MM.1S (cell line): ENCODE data around the gene RDH5.

Source experiments
- DNase-seq: peaks from one replicate; pipeline ENCODE4 v3.0.0-alpha.2; 2015
- H2AFZ ChIP-seq: fragments of 300-600 bp; sonication (generic); 2 replicates; pipeline ENCODE4 v1.6.0; 2016; ENCODE audit warnings: antibody characterized with exemption, low read length
- H3F3A ChIP-seq: fragments of 300-600 bp; sonication (generic); 2 replicates; pipeline ENCODE4 v1.6.1; 2016; ENCODE audit warnings: mild to moderate bottlenecking, antibody characterized with exemption, low read length, moderate library complexity, mixed read lengths; ENCODE audit not compliant: insufficient read depth
- H3K27ac ChIP-seq: fragments of 300-600 bp; sonication (generic); 2 replicates; pipeline ENCODE4 v1.5.1; 2016; ENCODE audit warnings: mild to moderate bottlenecking, low read length
- H3K27me3 ChIP-seq: fragments of 300-600 bp; sonication (generic); replicated peaks from 2 replicates; pipeline ENCODE4 v1.6.0; 2016; ENCODE audit warnings: low read length; ENCODE audit not compliant: insufficient read depth
- H3K36me3 ChIP-seq: fragments of 300-600 bp; sonication (generic); replicated peaks from 2 replicates; pipeline ENCODE4 v1.6.1; 2016; ENCODE audit warnings: mild to moderate bottlenecking, low read length, mixed read lengths; ENCODE audit not compliant: insufficient read depth
- H3K4me1 ChIP-seq: fragments of 300-600 bp; sonication (generic); 2 replicates; pipeline ENCODE4 v1.6.1; 2016; ENCODE audit warnings: low read length, mixed read lengths
- H3K4me2 ChIP-seq: fragments of 300-600 bp; sonication (generic); 2 replicates; pipeline ENCODE4 v1.6.0; 2016; ENCODE audit warnings: low read depth, low read length
- H3K4me3 ChIP-seq: fragments of 300-600 bp; sonication (generic); 2 replicates; pipeline ENCODE4 v1.5.1; 2016; ENCODE audit warnings: low read length, mixed read lengths
- H3K79me2 ChIP-seq: fragments of 300-600 bp; sonication (generic); 2 replicates; pipeline ENCODE4 v1.6.1; 2016; ENCODE audit warnings: mixed run types, low read length, mixed read lengths
- H3K9ac ChIP-seq: fragments of 300-600 bp; sonication (generic); 2 replicates; pipeline ENCODE4 v1.6.1; 2016; ENCODE audit warnings: low read length, mixed read lengths
- H3K9me2 ChIP-seq: fragments of 300-600 bp; sonication (generic); replicated peaks from 2 replicates; pipeline ENCODE4 v1.6.1; 2016; ENCODE audit warnings: mild to moderate bottlenecking, low read length, mixed read lengths; ENCODE audit not compliant: insufficient read depth
- H3K9me3 ChIP-seq: fragments of 300-600 bp; sonication (generic); replicated peaks from 2 replicates; pipeline ENCODE4 v1.6.1; 2016; ENCODE audit warnings: mild to moderate bottlenecking, low read length, mixed read lengths; ENCODE audit not compliant: insufficient read depth
- H4K20me1 ChIP-seq: fragments of 300-600 bp; sonication (generic); 2 replicates; pipeline ENCODE4 v1.6.1; 2016; ENCODE audit warnings: mild to moderate bottlenecking, low read length, moderate library complexity, mixed read lengths; ENCODE audit not compliant: insufficient read depth
- EZH2 ChIP-seq: fragments of 300-600 bp; sonication (generic); optimal IDR thresholded peaks from 2 replicates; pipeline ENCODE3; 2017; ENCODE audit warnings: low read depth, mild to moderate bottlenecking, antibody characterized with exemption, low read length, mixed read lengths
- EZH2phosphoT487 ChIP-seq: fragments of 300-600 bp; sonication (generic); IDR thresholded peaks from 2 replicates; pipeline ENCODE4 v1.6.1; 2018; ENCODE audit warnings: antibody characterized with exemption, low read length
- TF ChIP-seq, protein P1 (sequence below): fragments of 300-600 bp; sonication (generic); IDR thresholded peaks from 2 replicates; pipeline ENCODE4 v1.5.1; 2016; ENCODE audit warnings: antibody characterized with exemption, low read length, mixed read lengths

The RDH5 gene

DNA sequence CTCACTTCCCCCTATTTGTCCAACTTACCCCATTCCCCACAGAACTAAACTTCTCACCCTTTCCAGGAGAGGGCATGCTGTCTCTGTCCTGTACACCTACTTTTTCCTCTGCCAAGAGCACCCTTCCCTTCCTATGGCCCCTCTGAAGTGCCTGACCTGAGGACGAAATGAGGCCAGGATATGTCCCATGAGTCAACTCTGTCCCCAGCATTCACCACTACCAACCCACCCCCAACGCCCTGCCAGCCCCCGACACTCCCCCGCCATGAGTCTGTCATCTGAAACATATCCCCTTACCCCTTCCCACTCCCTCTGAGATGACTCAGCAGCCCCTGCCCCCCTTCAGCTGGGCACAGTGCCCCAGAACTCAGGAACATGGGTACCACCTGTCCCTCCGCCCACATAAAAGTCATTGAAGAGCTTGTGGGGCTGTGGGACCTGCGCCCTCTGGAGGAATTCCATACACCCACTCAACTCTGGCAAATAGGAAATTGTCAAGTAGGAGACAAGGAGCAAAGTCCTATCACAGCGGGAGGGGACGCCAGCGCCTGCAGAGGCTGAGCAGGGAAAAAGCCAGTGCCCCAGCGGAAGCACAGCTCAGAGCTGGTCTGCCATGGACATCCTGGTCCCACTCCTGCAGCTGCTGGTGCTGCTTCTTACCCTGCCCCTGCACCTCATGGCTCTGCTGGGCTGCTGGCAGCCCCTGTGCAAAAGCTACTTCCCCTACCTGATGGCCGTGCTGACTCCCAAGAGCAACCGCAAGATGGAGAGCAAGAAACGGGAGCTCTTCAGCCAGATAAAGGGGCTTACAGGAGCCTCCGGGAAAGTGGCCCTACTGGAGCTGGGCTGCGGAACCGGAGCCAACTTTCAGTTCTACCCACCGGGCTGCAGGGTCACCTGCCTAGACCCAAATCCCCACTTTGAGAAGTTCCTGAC, 38.8 kb upstream of the RDH5 start:
- no peaks in the 10 kb centered on the region for H3K4me1 ChIP-seq
- H3F3A ChIP-seq, result no peaks in the 10 kb centered on the region
- no peak overlapping the region for H3K4me3 ChIP-seq
- no peak overlapping the region for H3K4me2 ChIP-seq
- H3K27ac ChIP-seq, result no peak overlapping the region
- no peaks in the 10 kb centered on the region for H3K36me3 ChIP-seq
- no peak overlapping the region for H3K9ac ChIP-seq
- H4K20me1 ChIP-seq, result no peaks in the 10 kb centered on the region
- no peak overlapping the region for H2AFZ ChIP-seq
- no peaks in the 10 kb centered on the region for H3K9me3 ChIP-seq
- peaks cover 5% of the 10 kb centered on the region; the same call in 1 of the 2 replicates for H3K27me3 ChIP-seq
- H3K9me2 ChIP-seq, result no peaks in the 10 kb centered on the region
- H3K79me2 ChIP-seq, result no peaks in the 10 kb centered on the region
- TF ChIP-seq EZH2phosphoT487 (no peak), EZH2 (no peak)
- TF ChIP-seq, protein P1, sequence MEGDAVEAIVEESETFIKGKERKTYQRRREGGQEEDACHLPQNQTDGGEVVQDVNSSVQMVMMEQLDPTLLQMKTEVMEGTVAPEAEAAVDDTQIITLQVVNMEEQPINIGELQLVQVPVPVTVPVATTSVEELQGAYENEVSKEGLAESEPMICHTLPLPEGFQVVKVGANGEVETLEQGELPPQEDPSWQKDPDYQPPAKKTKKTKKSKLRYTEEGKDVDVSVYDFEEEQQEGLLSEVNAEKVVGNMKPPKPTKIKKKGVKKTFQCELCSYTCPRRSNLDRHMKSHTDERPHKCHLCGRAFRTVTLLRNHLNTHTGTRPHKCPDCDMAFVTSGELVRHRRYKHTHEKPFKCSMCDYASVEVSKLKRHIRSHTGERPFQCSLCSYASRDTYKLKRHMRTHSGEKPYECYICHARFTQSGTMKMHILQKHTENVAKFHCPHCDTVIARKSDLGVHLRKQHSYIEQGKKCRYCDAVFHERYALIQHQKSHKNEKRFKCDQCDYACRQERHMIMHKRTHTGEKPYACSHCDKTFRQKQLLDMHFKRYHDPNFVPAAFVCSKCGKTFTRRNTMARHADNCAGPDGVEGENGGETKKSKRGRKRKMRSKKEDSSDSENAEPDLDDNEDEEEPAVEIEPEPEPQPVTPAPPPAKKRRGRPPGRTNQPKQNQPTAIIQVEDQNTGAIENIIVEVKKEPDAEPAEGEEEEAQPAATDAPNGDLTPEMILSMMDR, result no peak
- DNase-seq, result no peak

DNA sequence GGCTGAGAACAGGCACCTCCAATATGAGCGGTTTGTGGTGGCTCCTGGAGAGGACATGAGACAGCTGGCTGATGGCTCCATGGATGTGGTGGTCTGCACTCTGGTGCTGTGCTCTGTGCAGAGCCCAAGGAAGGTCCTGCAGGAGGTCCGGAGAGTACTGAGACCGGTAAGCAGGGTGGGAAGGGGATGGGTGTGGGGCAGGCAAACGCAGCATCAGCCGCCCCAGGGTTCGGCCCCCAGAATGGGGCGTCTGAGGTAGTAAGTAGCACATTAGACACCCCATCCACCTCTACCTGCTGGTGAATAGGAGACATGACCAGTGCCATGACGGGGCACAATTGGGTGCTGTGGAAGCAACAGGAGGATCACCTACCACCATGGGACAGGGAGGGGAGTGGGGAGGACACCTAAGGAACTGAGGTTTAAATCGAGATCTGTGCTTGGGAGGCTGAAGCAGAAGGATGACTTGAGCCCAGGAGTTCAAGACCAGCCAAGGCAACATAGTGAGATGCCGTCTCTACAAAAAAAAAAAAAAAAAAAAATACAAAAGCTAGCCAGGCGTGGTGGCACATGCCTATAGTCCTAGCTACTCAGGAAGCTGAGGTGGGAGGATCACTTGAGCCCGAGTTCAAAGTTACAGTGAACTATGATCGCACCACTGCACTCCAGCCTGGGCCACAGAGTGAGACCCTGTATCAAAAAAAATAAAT, 38.0 kb upstream of the RDH5 start:
- no peak overlapping the region for H3K9ac ChIP-seq
- H3K9me2 ChIP-seq, result no peaks in the 10 kb centered on the region
- H3K27me3 ChIP-seq, result peaks cover 5% of the 10 kb centered on the region; the same call in 1 of the 2 replicates
- no peak overlapping the region for H2AFZ ChIP-seq
- no peak overlapping the region for H3K27ac ChIP-seq
- no peaks in the 10 kb centered on the region for H4K20me1 ChIP-seq
- H3F3A ChIP-seq, result no peaks in the 10 kb centered on the region
- DNase-seq, result no peak
- H3K79me2 ChIP-seq, result no peaks in the 10 kb centered on the region
- H3K9me3 ChIP-seq, result no peaks in the 10 kb centered on the region
- TF ChIP-seq EZH2phosphoT487 (no peak), EZH2 (no peak)
- TF ChIP-seq, protein P1, result no peak
- H3K4me3 ChIP-seq, result no peak overlapping the region
- no peaks in the 10 kb centered on the region for H3K36me3 ChIP-seq
- H3K4me1 ChIP-seq, result no peaks in the 10 kb centered on the region
- H3K4me2 ChIP-seq, result no peak overlapping the region

DNA sequence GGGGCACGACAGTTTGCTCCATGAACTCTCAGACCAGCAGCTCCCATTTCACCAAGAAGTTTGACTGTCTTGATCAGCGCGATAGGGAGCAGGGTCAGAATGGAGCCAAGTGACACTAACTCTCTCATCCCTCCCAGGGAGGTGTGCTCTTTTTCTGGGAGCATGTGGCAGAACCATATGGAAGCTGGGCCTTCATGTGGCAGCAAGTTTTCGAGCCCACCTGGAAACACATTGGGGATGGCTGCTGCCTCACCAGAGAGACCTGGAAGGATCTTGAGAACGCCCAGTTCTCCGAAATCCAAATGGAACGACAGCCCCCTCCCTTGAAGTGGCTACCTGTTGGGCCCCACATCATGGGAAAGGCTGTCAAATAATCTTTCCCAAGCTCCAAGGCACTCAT, 36.5 kb upstream of the RDH5 start:
- no peak overlapping the region for H2AFZ ChIP-seq
- no peaks in the 10 kb centered on the region for H3K9me2 ChIP-seq
- no peaks in the 10 kb centered on the region for H3F3A ChIP-seq
- H3K36me3 ChIP-seq, result no peaks in the 10 kb centered on the region
- H3K4me1 ChIP-seq, result no peaks in the 10 kb centered on the region
- no peak for TF ChIP-seq EZH2
- TF ChIP-seq EZH2phosphoT487, result no peak
- TF ChIP-seq, protein P1, result no peak
- H3K27me3 ChIP-seq, result peaks cover 5% of the 10 kb centered on the region; the same call in 1 of the 2 replicates
- no peak overlapping the region for H3K4me2 ChIP-seq
- no peaks in the 10 kb centered on the region for H4K20me1 ChIP-seq
- H3K9me3 ChIP-seq, result no peaks in the 10 kb centered on the region
- no peak overlapping the region for H3K9ac ChIP-seq
- H3K79me2 ChIP-seq, result no peaks in the 10 kb centered on the region
- no peak overlapping the region for H3K27ac ChIP-seq
- no peak for DNase-seq
- no peak overlapping the region for H3K4me3 ChIP-seq
